SU-DHL-6 (cell line): ENCODE results near the gene SUPT7L.

ENCODE experiments used
- H2AFZ ChIP-seq: fragments of 200-600 bp; sonication (generic); 2 replicates; pipeline ENCODE4 v1.6.1; 2014; ENCODE audit warnings: low read depth, mild to moderate bottlenecking, moderate library complexity, mixed read lengths, antibody characterized with exemption, low read length; ENCODE audit not compliant: severe bottlenecking
- H3F3A ChIP-seq: fragments of 200-600 bp; shearing (Covaris generic); 2 replicates; pipeline ENCODE4 v1.6.0; 2016; ENCODE audit warnings: antibody characterized with exemption, mild to moderate bottlenecking; ENCODE audit not compliant: insufficient read depth
- H3K27ac ChIP-seq: fragments of 200-600 bp; sonication (generic); 2 replicates; pipeline ENCODE4 v1.5.1; 2016; ENCODE audit warnings: low read depth, mild to moderate bottlenecking, low read length, moderate library complexity, mixed read lengths
- H3K27me3 ChIP-seq: fragments of 200-600 bp; sonication (generic), shearing (Covaris generic); 2 replicates; pipeline ENCODE4 v1.6.0; 2014; ENCODE audit warnings: mild to moderate bottlenecking, low read length
- H3K36me3 ChIP-seq: fragments of 200-600 bp; sonication (generic); 2 replicates; pipeline ENCODE4 v1.6.1; 2014; ENCODE audit warnings: mild to moderate bottlenecking, low read length, mixed read lengths
- H3K4me2 ChIP-seq: fragments of 300-600, 200-600 bp; shearing (Covaris generic), sonication (generic); 2 replicates; pipeline ENCODE4 v1.6.0; 2014; ENCODE audit warnings: low read length, low read depth, mild to moderate bottlenecking; ENCODE audit not compliant: poor library complexity, severe bottlenecking
- H3K4me3 ChIP-seq: fragments of 200-600 bp; sonication (generic); 2 replicates; pipeline ENCODE4 v1.5.1; 2014; ENCODE audit warnings: antibody characterized with exemption, low read length, mild to moderate bottlenecking, mixed read lengths; ENCODE audit not compliant: insufficient read depth, poor library complexity, severe bottlenecking
- H3K79me2 ChIP-seq: fragments of 200-600 bp; sonication (generic); 2 replicates; pipeline ENCODE4 v1.6.1; 2014; ENCODE audit warnings: mild to moderate bottlenecking, low read length, moderate library complexity; ENCODE audit not compliant: insufficient read depth
- H3K9ac ChIP-seq: fragments of 200-600 bp; sonication (generic); 2 replicates; pipeline ENCODE4 v1.7.0; 2014; ENCODE audit warnings: mild to moderate bottlenecking, low read length
- H3K9me2 ChIP-seq: fragments of 200-600 bp; sonication (generic); replicated peaks from 2 replicates; pipeline ENCODE4 v1.6.1; 2014; ENCODE audit warnings: low read length; ENCODE audit not compliant: insufficient read depth
- H3K9me3 ChIP-seq: fragments of 200-600 bp; sonication (generic); 2 replicates; pipeline ENCODE4 v1.6.1; 2014; ENCODE audit warnings: low read length, mixed read lengths; ENCODE audit not compliant: insufficient read depth
- H4K20me1 ChIP-seq: fragments of 200-600 bp; sonication (generic); 2 replicates; pipeline ENCODE4 v1.6.1; 2014; ENCODE audit warnings: low read depth, mild to moderate bottlenecking, antibody characterized with exemption, low read length, moderate library complexity, mixed read lengths
- EZH2phosphoT487 ChIP-seq: fragments of 200-600 bp; sonication (generic), shearing (Covaris generic); conservative IDR thresholded peaks from 2 replicates; pipeline ENCODE4 v1.6.1; 2018; ENCODE audit warnings: mild to moderate bottlenecking, antibody characterized with exemption, low read length, moderate library complexity, mixed read lengths
- TF ChIP-seq, protein P1 (sequence below): fragments of 200-600 bp; sonication (generic); IDR thresholded peaks from one replicate; pipeline ENCODE4 v1.5.1; 2017; ENCODE audit warnings: antibody characterized with exemption, mild to moderate bottlenecking, low read length, moderate library complexity; ENCODE audit not compliant: insufficient read depth, poor library complexity, severe bottlenecking

SUPT7L gene

DNA sequence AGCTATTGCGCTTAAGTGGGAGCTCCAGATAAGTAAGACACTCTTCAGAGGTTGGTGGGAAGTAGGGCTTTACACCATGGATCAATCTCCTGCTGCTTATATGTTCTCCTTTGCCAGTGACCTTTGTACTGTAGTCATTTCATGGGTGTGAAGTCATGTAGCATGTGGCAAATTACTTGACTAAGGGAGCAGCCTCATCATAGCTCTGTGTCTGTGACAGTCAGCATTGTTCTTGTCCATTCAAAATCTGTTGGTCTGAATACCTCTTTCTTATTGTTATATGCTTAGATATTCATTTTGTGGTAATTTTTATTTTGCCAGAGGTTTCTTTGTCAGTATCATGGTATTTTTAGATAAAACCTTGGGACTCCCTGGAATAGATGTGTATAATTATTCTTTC is 18.4 kb upstream of the SUPT7L start:
- no peaks in the 10 kb centered on the region for H4K20me1 ChIP-seq
- H3K9ac ChIP-seq, result no peak overlapping the region
- H3K4me2 ChIP-seq, result no peak overlapping the region
- H3K9me3 ChIP-seq, result no peaks in the 10 kb centered on the region
- no peak overlapping the region for H2AFZ ChIP-seq
- H3K4me3 ChIP-seq, result no peak overlapping the region
- H3K27ac ChIP-seq, result no peak overlapping the region
- H3K27me3 ChIP-seq, result no peaks in the 10 kb centered on the region
- TF ChIP-seq EZH2phosphoT487, result no peak
- TF ChIP-seq, protein P1, sequence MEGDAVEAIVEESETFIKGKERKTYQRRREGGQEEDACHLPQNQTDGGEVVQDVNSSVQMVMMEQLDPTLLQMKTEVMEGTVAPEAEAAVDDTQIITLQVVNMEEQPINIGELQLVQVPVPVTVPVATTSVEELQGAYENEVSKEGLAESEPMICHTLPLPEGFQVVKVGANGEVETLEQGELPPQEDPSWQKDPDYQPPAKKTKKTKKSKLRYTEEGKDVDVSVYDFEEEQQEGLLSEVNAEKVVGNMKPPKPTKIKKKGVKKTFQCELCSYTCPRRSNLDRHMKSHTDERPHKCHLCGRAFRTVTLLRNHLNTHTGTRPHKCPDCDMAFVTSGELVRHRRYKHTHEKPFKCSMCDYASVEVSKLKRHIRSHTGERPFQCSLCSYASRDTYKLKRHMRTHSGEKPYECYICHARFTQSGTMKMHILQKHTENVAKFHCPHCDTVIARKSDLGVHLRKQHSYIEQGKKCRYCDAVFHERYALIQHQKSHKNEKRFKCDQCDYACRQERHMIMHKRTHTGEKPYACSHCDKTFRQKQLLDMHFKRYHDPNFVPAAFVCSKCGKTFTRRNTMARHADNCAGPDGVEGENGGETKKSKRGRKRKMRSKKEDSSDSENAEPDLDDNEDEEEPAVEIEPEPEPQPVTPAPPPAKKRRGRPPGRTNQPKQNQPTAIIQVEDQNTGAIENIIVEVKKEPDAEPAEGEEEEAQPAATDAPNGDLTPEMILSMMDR, result no peak
- peaks cover 13% of the 10 kb centered on the region; the same call in 1 of the 2 replicates for H3K36me3 ChIP-seq
- peaks cover 5% of the 10 kb centered on the region; the same call in 1 of the 2 replicates for H3F3A ChIP-seq
- no peaks in the 10 kb centered on the region for H3K9me2 ChIP-seq
- no peaks in the 10 kb centered on the region for H3K79me2 ChIP-seq

GRCh38 chr2:27680571-27680970 is 17.2 kb upstream of the SUPT7L start:
- H4K20me1 ChIP-seq, result no peaks in the 10 kb centered on the region
- no peaks in the 10 kb centered on the region for H3K27me3 ChIP-seq
- no peaks in the 10 kb centered on the region for H3K9me2 ChIP-seq
- peaks cover 20% of the 10 kb centered on the region; the same call in 1 of the 2 replicates for H3K36me3 ChIP-seq
- no peak overlapping the region for H2AFZ ChIP-seq
- H3F3A ChIP-seq, result peaks cover 5% of the 10 kb centered on the region; the same call in 1 of the 2 replicates
- no peak for TF ChIP-seq EZH2phosphoT487
- TF ChIP-seq, protein P1, result no peak
- no peak overlapping the region for H3K9ac ChIP-seq
- H3K4me2 ChIP-seq, result no peak overlapping the region
- no peaks in the 10 kb centered on the region for H3K9me3 ChIP-seq
- H3K79me2 ChIP-seq, result no peaks in the 10 kb centered on the region
- H3K4me3 ChIP-seq, result no peak overlapping the region
- H3K27ac ChIP-seq, result no peak overlapping the region

DNA sequence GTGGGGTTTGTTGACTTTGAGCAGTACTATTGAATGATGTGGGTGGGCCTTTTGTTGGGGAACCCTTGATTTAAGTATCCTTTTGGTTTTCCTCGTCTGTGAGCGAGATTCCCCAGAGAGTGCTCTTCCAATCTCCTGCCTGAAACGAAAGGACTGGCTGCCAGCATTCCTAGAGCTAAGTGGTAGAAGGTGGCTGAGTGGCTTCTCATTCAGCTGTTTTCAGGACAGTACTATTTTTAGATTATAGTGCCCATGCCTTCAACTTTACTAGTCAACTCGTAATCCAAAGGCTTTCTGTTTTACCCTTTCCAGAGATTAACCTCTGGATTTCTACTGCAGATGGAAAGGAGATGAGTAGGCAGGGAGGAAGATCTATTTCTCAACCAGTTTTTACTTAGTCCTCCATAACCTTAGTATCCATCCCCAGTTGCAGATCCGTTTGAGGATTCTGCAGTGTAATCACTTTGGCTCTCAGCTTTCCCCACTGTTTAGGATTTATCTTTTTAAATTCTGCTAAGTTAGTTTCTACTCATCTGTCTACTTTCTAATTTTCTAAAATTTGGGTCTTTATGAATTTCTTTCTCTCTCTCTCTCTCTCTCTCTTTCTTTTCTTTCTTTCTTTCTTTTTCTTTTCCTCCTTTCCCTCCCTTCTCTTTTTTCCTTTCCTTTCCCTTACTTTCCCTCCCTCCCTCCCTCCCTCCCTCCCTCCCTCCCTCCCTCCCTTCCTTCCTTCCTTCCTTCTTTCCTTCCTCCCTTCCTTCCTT is 9.5 kb upstream of the SUPT7L start:
- Histone ChIP-seq H3K36me3 (peaks cover 32% of the 10 kb centered on the region; the same call in 1 of the 2 replicates), H3K4me2 (no peak overlapping the region), H3K27me3 (no peaks in the 10 kb centered on the region), H3K9me3 (no peaks in the 10 kb centered on the region), H2AFZ (no peak overlapping the region), H3K4me3 (no peak overlapping the region), H3K9me2 (no peaks in the 10 kb centered on the region), H3K27ac (no peak overlapping the region), H4K20me1 (no peaks in the 10 kb centered on the region), H3F3A (0 out of 2 replicates have a peak, but pooled peaks cover 5% of the 10 kb centered on the region), H3K79me2 (no peaks in the 10 kb centered on the region), H3K9ac (no peak overlapping the region)
- TF ChIP-seq EZH2phosphoT487, result no peak
- TF ChIP-seq, protein P1, result no peak
